Measurements from ENCODE around the gene SMIM1.

DNA sequence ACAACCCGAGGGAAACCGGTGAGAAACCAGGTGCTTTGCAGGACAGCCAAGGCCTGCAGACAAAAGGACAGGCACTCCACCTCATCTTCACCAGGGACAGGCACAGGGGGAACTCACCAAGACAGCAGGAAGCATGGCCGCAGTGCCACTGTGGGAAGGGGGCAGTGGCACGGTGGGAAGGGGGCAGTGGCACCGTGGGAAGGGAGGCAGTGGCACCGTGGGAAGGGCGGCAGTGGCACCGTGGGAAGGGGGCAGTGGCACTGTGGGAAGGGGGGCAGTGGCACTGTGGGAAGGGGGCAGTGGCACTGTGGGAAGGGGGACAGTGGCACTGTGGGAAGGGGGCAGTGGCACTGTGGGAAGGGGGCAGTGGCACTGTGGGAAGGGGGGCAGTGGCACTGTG is 52.1 kb downstream of the SMIM1 start:
- TF ChIP-seq, protein P1, sequence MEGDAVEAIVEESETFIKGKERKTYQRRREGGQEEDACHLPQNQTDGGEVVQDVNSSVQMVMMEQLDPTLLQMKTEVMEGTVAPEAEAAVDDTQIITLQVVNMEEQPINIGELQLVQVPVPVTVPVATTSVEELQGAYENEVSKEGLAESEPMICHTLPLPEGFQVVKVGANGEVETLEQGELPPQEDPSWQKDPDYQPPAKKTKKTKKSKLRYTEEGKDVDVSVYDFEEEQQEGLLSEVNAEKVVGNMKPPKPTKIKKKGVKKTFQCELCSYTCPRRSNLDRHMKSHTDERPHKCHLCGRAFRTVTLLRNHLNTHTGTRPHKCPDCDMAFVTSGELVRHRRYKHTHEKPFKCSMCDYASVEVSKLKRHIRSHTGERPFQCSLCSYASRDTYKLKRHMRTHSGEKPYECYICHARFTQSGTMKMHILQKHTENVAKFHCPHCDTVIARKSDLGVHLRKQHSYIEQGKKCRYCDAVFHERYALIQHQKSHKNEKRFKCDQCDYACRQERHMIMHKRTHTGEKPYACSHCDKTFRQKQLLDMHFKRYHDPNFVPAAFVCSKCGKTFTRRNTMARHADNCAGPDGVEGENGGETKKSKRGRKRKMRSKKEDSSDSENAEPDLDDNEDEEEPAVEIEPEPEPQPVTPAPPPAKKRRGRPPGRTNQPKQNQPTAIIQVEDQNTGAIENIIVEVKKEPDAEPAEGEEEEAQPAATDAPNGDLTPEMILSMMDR (IDR thresholded peaks at IDR 0.05): no peak
- no peak for TF ChIP-seq POLR2A (IDR thresholded peaks at IDR 0.05)

Data from right lobe of liver (tissue), 4 donors.